ENCODE measurements around the gene PGLYRP1.

The PGLYRP1 gene

GRCh38 chr19:45971260-45971902 lies 51.5 kb downstream of the PGLYRP1 start:
- no peak for DNase-seq (ENCODE audit: extremely low read depth in 1 of 2, low read depth in 1 of 2)

DNA sequence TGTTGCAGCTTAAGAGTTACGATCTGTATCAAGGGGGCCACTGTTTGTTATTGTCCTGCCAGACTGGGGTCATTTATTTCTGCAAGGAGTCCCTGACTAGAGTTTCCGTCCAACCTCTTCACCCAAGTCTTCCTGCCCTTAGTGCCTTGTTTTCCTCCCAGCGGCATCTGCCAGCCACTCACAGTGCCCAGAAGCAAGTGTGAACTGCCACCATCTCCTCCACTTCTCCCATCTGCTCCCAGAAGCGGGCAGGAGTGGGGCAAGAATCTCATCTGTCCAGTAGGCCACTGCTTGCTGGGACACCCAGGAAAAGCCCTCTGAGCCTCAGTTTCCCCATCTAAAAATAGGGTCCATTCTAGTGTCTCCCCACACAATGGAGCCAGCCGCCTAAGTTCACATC lies 53.2 kb downstream of the PGLYRP1 start:
- DNase-seq (ENCODE audit: extremely low read depth in 1 of 2, low read depth in 1 of 2): no peak

All from activated CD8-positive, alpha-beta memory T cell treated with anti-CD3 and anti-CD28 coated beads for 1 hour (primary cell).